K562 (cell line): ENCODE results near the gene CRELD2. TPM values are rescaled to one million over a fixed set of nuclear protein-coding genes. Genes with fewer than 3 reads are reported as not detected.

ENCODE experiments used
- ASH1L ChIP-seq: fragments of 450-650 bp; IDR thresholded peaks from 2 replicates; pipeline ENCODE4 v1.6.1; 2018; ENCODE audit warnings: borderline replicate concordance, mild to moderate bottlenecking, low read depth; ENCODE audit not compliant: partially characterized antibody
- BHLHE40 ChIP-seq: IDR thresholded peaks from 2 replicates; pipeline ENCODE4 v1.6.1; 2011; ENCODE audit warnings: low read length, improper control_type of control experiment
- CREB3 ChIP-seq: fragments of 450-650 bp; conservative IDR thresholded peaks from 2 replicates; pipeline ENCODE4 v1.6.1; 2016; ENCODE audit warnings: missing genetic modification characterization, low read depth, mild to moderate bottlenecking, missing compliant biosample characterization, moderate library complexity
- ESRRB ChIP-seq: fragments of 250-450 bp; sonication (Bioruptor Pico); IDR thresholded peaks from 2 replicates; pipeline ENCODE4 v1.5.0; 2020; ENCODE audit warnings: mild to moderate bottlenecking, moderate library complexity, borderline replicate concordance
- MYC ChIP-seq, 2 experiments: fragments of 250-450 bp in 1 of 2; sonication (Bioruptor Pico) in 1 of 2; IDR thresholded peaks; 2 replicates each; pipeline versions ENCODE4 v1.5.1 to v1.6.1; 2012 to 2021; ENCODE audit warnings: low read depth in 2 of 2, borderline replicate concordance in 1 of 2, improper control_type of control experiment in 1 of 2, low read length in 1 of 2, mild to moderate bottlenecking in 1 of 2, moderate library complexity in 1 of 2
- NFYB ChIP-seq: IDR thresholded peaks from 2 replicates; pipeline ENCODE4 v1.6.1; 2011; ENCODE audit warnings: mild to moderate bottlenecking, moderate library complexity; ENCODE audit not compliant: insufficient read length; ENCODE audit errors: extremely low read depth
- NR2C1 ChIP-seq, 2 experiments: fragments of 450-650 bp; IDR thresholded peaks; 2 replicates each; pipeline ENCODE4 v1.6.1; 2017; ENCODE audit warnings: mild to moderate bottlenecking in 2 of 2, antibody characterized with exemption in 1 of 2, inconsistent platforms in 1 of 2, missing compliant biosample characterization in 1 of 2, missing genetic modification characterization in 1 of 2
- NUFIP1 ChIP-seq: fragments of 450-650 bp; IDR thresholded peaks from 2 replicates; pipeline ENCODE4 v1.6.1; 2018; ENCODE audit not compliant: partially characterized antibody
- POU5F1 ChIP-seq: fragments of 150-350 bp; IDR thresholded peaks from 2 replicates; pipeline ENCODE4 v1.6.1; 2014; ENCODE audit warnings: borderline replicate concordance, low read length, low read depth, mild to moderate bottlenecking; ENCODE audit not compliant: partially characterized antibody
- SAFB ChIP-seq: fragments of 200-400 bp; formaldehyde crosslinking; IDR thresholded peaks from 2 replicates; pipeline ENCODE4 v1.6.1; 2017; ENCODE audit warnings: low read depth, low read length, borderline replicate concordance
- SREBF1 ChIP-seq: fragments of 150-350 bp; IDR thresholded peaks from 2 replicates; pipeline ENCODE4 v1.6.1; 2014; ENCODE audit warnings: antibody characterized with exemption, low read depth, low read length, borderline replicate concordance
- SUPT5H ChIP-seq: fragments of 450-650 bp; IDR thresholded peaks from 2 replicates; pipeline ENCODE4 v1.6.1; 2016
- TARDBP ChIP-seq: fragments of 450-650 bp; IDR thresholded peaks from 2 replicates; pipeline ENCODE4 v1.6.1; 2016
- TBL1XR1 ChIP-seq, 2 experiments: IDR thresholded peaks; 2 replicates each; pipeline ENCODE4 v1.6.1; 2012; ENCODE audit warnings: improper control_type of control experiment in 2 of 2, low read length in 2 of 2, mild to moderate bottlenecking in 1 of 2
- ZBTB5 ChIP-seq: fragments of 450-650 bp; IDR thresholded peaks from 2 replicates; pipeline ENCODE4 v1.6.1; 2017; ENCODE audit warnings: antibody characterized with exemption
- ZKSCAN1 ChIP-seq: fragments of 150-350 bp; IDR thresholded peaks from 2 replicates; pipeline ENCODE4 v1.6.1; 2016; ENCODE audit warnings: low read depth, low read length
- ZNF239 ChIP-seq: fragments of 250-450 bp; sonication (Bioruptor Pico); IDR thresholded peaks from 2 replicates; pipeline ENCODE4 v1.4.0; 2020; ENCODE audit warnings: mild to moderate bottlenecking
- ZNF311 ChIP-seq: fragments of 250-450 bp; sonication (Bioruptor Pico); IDR thresholded peaks from 2 replicates; pipeline ENCODE4 v1.4.0; 2020; ENCODE audit warnings: mild to moderate bottlenecking, moderate library complexity
- ZNF316 ChIP-seq: fragments of 450-650 bp; IDR thresholded peaks from 2 replicates; pipeline ENCODE4 v1.6.1; 2016
- polyA plus RNA-seq, 8 experiments: library from polyadenylated mRNA; depleted of rRNA in 4 of 8; stranded (reverse) in 5 of 8; unstranded in 3 of 8; fragments of >200 nt; fragmentation: Nextera tagmentation in 2 of 8; fragmentation: Illumina TruSeq in 1 of 8; extraction: Ambion mirVana in 2 of 8; extraction: Trizol in 1 of 8; gene quantifications; 2 replicates each; pipeline versions ENCODE4 v1.2.1 to v1.2.3, GENCODE V29; 2011 to 2014; ENCODE audit warnings: inconsistent platforms in 1 of 8, missing spikeins in 1 of 8
- total RNA-seq, 7 experiments: library from RNA; depleted of rRNA in 6 of 7; stranded (reverse); fragments of >200 nt in 6 of 7; fragmentation: Illumina TruSeq in 2 of 7; extraction: Trizol in 2 of 7; gene quantifications; 2 replicates each; pipeline versions ENCODE4 v1.2.1 to v1.2.3, GENCODE V29; 2011 to 2021; ENCODE audit warnings: low replicate concordance in 1 of 7
- TF ChIP-seq, protein P1 (sequence below): fragments of 200-800 bp; sonication (Bioruptor generic); IDR thresholded peaks from 2 replicates; pipeline ENCODE4 v1.6.1; 2017; ENCODE audit warnings: missing genetic modification characterization, missing compliant biosample characterization

CRELD2 gene
- total and polyA plus RNA-seq, 9 of the 15 experiments (the other 6 are each of a cell fraction or from before 2014, with no cell fraction given) = 0.96 to 25.3 (median 8.8) TPM

GRCh38 chr22:49960159-49961004 lies 41.9 kb downstream of the CRELD2 start, which contains the start of gene PIM3 (continued):
- TF ChIP-seq ESRRB (CRISPR knock-in tag) (no peak), SUPT5H (peak; percentile 64), TARDBP (no peak; the same call in 1 of the 2 replicates), NUFIP1 (no peak), SREBF1 (no peak), ZNF316 (no peak), NR2C1 (IDR thresholded peaks at IDR 0.05) (no peak), NR2C1 (tag; IDR thresholded peaks at IDR 0.05) (no peak), MYC (IDR thresholded peaks at IDR 0.05; ENCODE audit: low read depth, low read length) (peak; percentile 98), MYC (CRISPR knock-in tag; IDR thresholded peaks at IDR 0.05; ENCODE audit: borderline replicate concordance, low read depth) (no peak), NFYB (peak; percentile 42), ZNF311 (CRISPR knock-in tag) (no peak), ZBTB5 (no peak), POU5F1 (no peak), ZKSCAN1 (no peak), CREB3 (no peak), SAFB (0 out of 2 replicates have a peak, but pooled peaks have one; percentile 44), ASH1L (no peak), ZNF239 (CRISPR knock-in tag) (no peak), BHLHE40 (peak; percentile 77), TBL1XR1 (IDR thresholded peaks at IDR 0.05; ENCODE audit: low read length in 2 of 2) (no peak)
- TF ChIP-seq, protein P1, sequence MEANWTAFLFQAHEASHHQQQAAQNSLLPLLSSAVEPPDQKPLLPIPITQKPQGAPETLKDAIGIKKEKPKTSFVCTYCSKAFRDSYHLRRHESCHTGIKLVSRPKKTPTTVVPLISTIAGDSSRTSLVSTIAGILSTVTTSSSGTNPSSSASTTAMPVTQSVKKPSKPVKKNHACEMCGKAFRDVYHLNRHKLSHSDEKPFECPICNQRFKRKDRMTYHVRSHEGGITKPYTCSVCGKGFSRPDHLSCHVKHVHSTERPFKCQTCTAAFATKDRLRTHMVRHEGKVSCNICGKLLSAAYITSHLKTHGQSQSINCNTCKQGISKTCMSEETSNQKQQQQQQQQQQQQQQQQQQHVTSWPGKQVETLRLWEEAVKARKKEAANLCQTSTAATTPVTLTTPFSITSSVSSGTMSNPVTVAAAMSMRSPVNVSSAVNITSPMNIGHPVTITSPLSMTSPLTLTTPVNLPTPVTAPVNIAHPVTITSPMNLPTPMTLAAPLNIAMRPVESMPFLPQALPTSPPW (CRISPR knock-in tag) = peak; percentile 79
